ENCODE results near the gene RAPGEF1. TPM values are rescaled to one million over a fixed set of nuclear protein-coding genes. Genes with fewer than 3 reads are reported as not detected.

The RAPGEF1 gene
- total and polyA plus RNA-seq, 7 experiments from 2014 or later: 1.2 to 181 (median 84.8) TPM

- POLR2A ChIA-PET: no interaction called here
- H3K27ac Mint-ChIP-seq: peak overlapping the region in 3 of 9 donors; percentile 14 to 47 (median 30)
- H3K36me3 Mint-ChIP-seq: peaks cover 0 to 8% (median 2%) of the 10 kb centered on the region in 5 donors
- no peaks in the 10 kb centered on the region for H3K9me3 Mint-ChIP-seq
- H3K27me3 Mint-ChIP-seq: no peaks in the 10 kb centered on the region
- CTCF ChIA-PET: no interaction called here
- Histone ChIP-seq H3K36me3 (ENCODE audit: control insufficient read depth in 2 of 3, insufficient read depth in 3 of 3, low read length in 3 of 3) (no peaks in the 10 kb centered on the region), H3K4me1 (ENCODE audit: control insufficient read depth in 2 of 2, insufficient read depth in 2 of 2, low read length in 2 of 2) (peaks cover 19 to 47% of the 10 kb centered on the region in 2 donors), H3K9me3 (ENCODE audit: control insufficient read depth in 2 of 3, low read length in 3 of 3) (no peaks in the 10 kb centered on the region), H3K27me3 (ENCODE audit: control insufficient read depth in 2 of 2, insufficient read depth in 2 of 2, low read length in 2 of 2) (no peaks in the 10 kb centered on the region), H3K27ac (ENCODE audit: low read depth, low read length) (no peak overlapping the region), H3K4me3 (ENCODE audit: low read length) (no peak overlapping the region)
- H3K4me1 Mint-ChIP-seq: peaks cover 60 to 87% (median 80%) of the 10 kb centered on the region in 7 donors
- no peak overlapping the region for H3K4me3 Mint-ChIP-seq
- ATAC-seq (no peak), DNase-seq (no peak)
- intact Hi-C loops (cut with micrococcal nuclease): loop anchor here in 1 of 2 donors (5.0 kb wide), 1 partner anchor 39 kb away; no protein-coding TSS in a partner anchor
These were observed 33.3 kb downstream of the RAPGEF1 start for GRCh38 chr9:131706608-131706970.

GRCh38 chr9:131704988-131705387 lies 34.9 kb downstream of the RAPGEF1 start:
- H3K4me1 ChIP-seq (ENCODE audit: control insufficient read depth in 2 of 2, insufficient read depth in 2 of 2, low read length in 2 of 2): peaks cover 13 to 43% of the 10 kb centered on the region in 2 donors
- no peaks in the 10 kb centered on the region for H3K27me3 ChIP-seq (ENCODE audit: control insufficient read depth in 2 of 2, insufficient read depth in 2 of 2, low read length in 2 of 2)
- H3K9me3 ChIP-seq (ENCODE audit: control insufficient read depth in 2 of 3, low read length in 3 of 3): no peaks in the 10 kb centered on the region
- ATAC-seq (no peak), DNase-seq (no peak)
- Mint-ChIP-seq H3K27ac (peak overlapping the region in 1 of 9 donors; percentile 65), H3K36me3 (peaks cover 0 to 10% (median 2%) of the 10 kb centered on the region in 5 donors), H3K4me3 (no peak overlapping the region), H3K27me3 (no peaks in the 10 kb centered on the region), H3K9me3 (no peaks in the 10 kb centered on the region), H3K4me1 (peaks cover 59 to 88% (median 78%) of the 10 kb centered on the region in 7 donors)
- ChIA-PET POLR2A (interaction anchor here (1.0 kb wide), 1 partner anchor 27 kb away, joined by 3 read pairs; no protein-coding TSS in a partner anchor), CTCF (no interaction called here)
- no peak overlapping the region for H3K27ac ChIP-seq (ENCODE audit: low read depth, low read length)
- H3K36me3 ChIP-seq (ENCODE audit: control insufficient read depth in 2 of 3, insufficient read depth in 3 of 3, low read length in 3 of 3): no peaks in the 10 kb centered on the region
- intact Hi-C loops (cut with micrococcal nuclease): loop anchor here (5.0 kb wide), 1 partner anchor 38 kb away; no protein-coding TSS in a partner anchor
- H3K4me3 ChIP-seq (ENCODE audit: low read length): no peak overlapping the region

GRCh38 chr9:131704141-131704983 lies 35.5 kb downstream of the RAPGEF1 start:
- no peak overlapping the region for H3K4me3 Mint-ChIP-seq
- no peak for ATAC-seq
- H3K9me3 Mint-ChIP-seq: no peaks in the 10 kb centered on the region
- H3K4me1 Mint-ChIP-seq: peaks cover 58 to 88% (median 78%) of the 10 kb centered on the region in 7 donors
- Histone ChIP-seq H3K27ac (ENCODE audit: low read depth, low read length) (no peak overlapping the region), H3K9me3 (ENCODE audit: control insufficient read depth in 2 of 3, low read length in 3 of 3) (no peaks in the 10 kb centered on the region), H3K36me3 (ENCODE audit: control insufficient read depth in 2 of 3, insufficient read depth in 3 of 3, low read length in 3 of 3) (no peaks in the 10 kb centered on the region), H3K4me1 (ENCODE audit: control insufficient read depth in 2 of 2, insufficient read depth in 2 of 2, low read length in 2 of 2) (peaks cover 6 to 39% of the 10 kb centered on the region in 2 donors), H3K4me3 (ENCODE audit: low read length) (no peak overlapping the region), H3K27me3 (ENCODE audit: control insufficient read depth in 2 of 2, insufficient read depth in 2 of 2, low read length in 2 of 2) (no peaks in the 10 kb centered on the region)
- peaks cover 0 to 11% (median 8%) of the 10 kb centered on the region in 5 donors for H3K36me3 Mint-ChIP-seq
- no peaks in the 10 kb centered on the region for H3K27me3 Mint-ChIP-seq
- CTCF ChIA-PET: no interaction called here
- POLR2A ChIA-PET: interaction anchor here (1.0 kb wide), 1 partner anchor 28 kb away, joined by 3 read pairs; no protein-coding TSS in a partner anchor
- intact Hi-C loops (cut with micrococcal nuclease): loop anchor here in 1 of 2 donors (5.0 kb wide), 1 partner anchor 37 kb away; no protein-coding TSS in a partner anchor
- no peak for DNase-seq
- H3K27ac Mint-ChIP-seq: peak overlapping the region in 4 of 9 donors; percentile 9 to 65 (median 44)

DNA sequence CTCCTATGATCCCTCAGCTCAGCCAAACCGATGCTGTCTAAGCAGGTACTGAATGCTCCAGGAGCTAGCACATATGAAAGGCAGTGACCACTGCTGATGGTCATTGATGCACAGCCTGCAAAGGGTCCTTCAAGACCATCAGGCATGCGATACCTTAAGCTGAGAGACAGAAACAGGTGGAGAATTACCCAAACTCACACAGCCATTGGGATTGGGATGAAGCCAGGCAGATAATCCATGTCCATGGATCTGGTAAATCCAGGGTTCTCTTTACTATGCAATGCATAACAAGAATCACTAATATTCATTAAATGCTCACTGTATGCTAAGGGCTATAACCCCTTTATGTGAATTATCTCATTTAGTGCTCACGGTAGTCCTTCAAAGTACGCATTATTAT lies 36.2 kb downstream of the RAPGEF1 start:
- H3K36me3 Mint-ChIP-seq: peaks cover 0 to 11% (median 8%) of the 10 kb centered on the region in 5 donors
- POLR2A ChIA-PET: no interaction called here
- CTCF ChIA-PET: interaction anchor here (0.6 kb wide), 1 partner anchor 175 kb away, joined by 4 read pairs; no protein-coding TSS in a partner anchor
- DNase-seq (no peak), ATAC-seq (no peak)
- no peaks in the 10 kb centered on the region for H3K27me3 Mint-ChIP-seq
- intact Hi-C loops (cut with micrococcal nuclease): loop anchor here in 1 of 2 donors (5.0 kb wide), 1 partner anchor 36 kb away; no protein-coding TSS in a partner anchor
- Histone ChIP-seq H3K27ac (ENCODE audit: low read depth, low read length) (no peak overlapping the region), H3K9me3 (ENCODE audit: control insufficient read depth in 2 of 3, low read length in 3 of 3) (no peaks in the 10 kb centered on the region), H3K4me1 (ENCODE audit: control insufficient read depth in 2 of 2, insufficient read depth in 2 of 2, low read length in 2 of 2) (peaks cover 4 to 38% of the 10 kb centered on the region in 2 donors), H3K36me3 (ENCODE audit: control insufficient read depth in 2 of 3, insufficient read depth in 3 of 3, low read length in 3 of 3) (no peaks in the 10 kb centered on the region), H3K27me3 (ENCODE audit: control insufficient read depth in 2 of 2, insufficient read depth in 2 of 2, low read length in 2 of 2) (no peaks in the 10 kb centered on the region), H3K4me3 (ENCODE audit: low read length) (no peak overlapping the region)
- H3K27ac Mint-ChIP-seq: no peak overlapping the region
- H3K4me1 Mint-ChIP-seq: peaks cover 59 to 91% (median 80%) of the 10 kb centered on the region in 7 donors
- no peaks in the 10 kb centered on the region for H3K9me3 Mint-ChIP-seq
- H3K4me3 Mint-ChIP-seq: no peak overlapping the region

DNA sequence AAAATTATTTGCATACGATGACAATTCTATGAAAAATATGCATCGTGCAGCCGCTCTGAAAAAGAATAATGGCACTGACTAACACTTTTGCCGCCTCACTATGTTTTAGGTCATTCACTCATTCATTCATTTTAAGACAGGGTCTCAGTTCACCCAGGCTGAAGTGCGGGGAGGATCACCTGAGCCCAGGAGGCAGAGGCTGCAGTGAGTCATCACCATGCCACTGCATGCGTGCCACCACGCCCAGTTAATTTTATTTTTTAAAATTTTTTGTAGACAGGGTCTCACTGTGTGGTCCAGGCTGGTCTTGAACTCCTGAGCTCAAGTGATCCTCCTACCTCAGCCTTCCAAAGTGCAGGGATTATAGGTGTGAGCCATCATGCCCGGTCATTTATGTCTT lies 37.0 kb downstream of the RAPGEF1 start:
- H3K27ac ChIP-seq (ENCODE audit: low read depth, low read length): no peak overlapping the region
- H3K4me1 ChIP-seq (ENCODE audit: control insufficient read depth in 2 of 2, insufficient read depth in 2 of 2, low read length in 2 of 2): peaks cover 4 to 40% of the 10 kb centered on the region in 2 donors
- CTCF ChIA-PET: interaction anchor here (0.6 kb wide), 1 partner anchor 174 kb away, joined by 4 read pairs; no protein-coding TSS in a partner anchor
- Mint-ChIP-seq H3K27me3 (no peaks in the 10 kb centered on the region), H3K4me3 (no peak overlapping the region), H3K9me3 (no peaks in the 10 kb centered on the region), H3K27ac (no peak overlapping the region), H3K36me3 (peaks cover 0 to 11% (median 8%) of the 10 kb centered on the region in 5 donors), H3K4me1 (peaks cover 62 to 93% (median 83%) of the 10 kb centered on the region in 7 donors)
- H3K36me3 ChIP-seq (ENCODE audit: control insufficient read depth in 2 of 3, insufficient read depth in 3 of 3, low read length in 3 of 3): no peaks in the 10 kb centered on the region
- no peak overlapping the region for H3K4me3 ChIP-seq (ENCODE audit: low read length)
- no peaks in the 10 kb centered on the region for H3K27me3 ChIP-seq (ENCODE audit: control insufficient read depth in 2 of 2, insufficient read depth in 2 of 2, low read length in 2 of 2)
- no peaks in the 10 kb centered on the region for H3K9me3 ChIP-seq (ENCODE audit: control insufficient read depth in 2 of 3, low read length in 3 of 3)
- POLR2A ChIA-PET: no interaction called here
- intact Hi-C loops (cut with micrococcal nuclease): loop anchor here in 1 of 2 donors (5.0 kb wide), 1 partner anchor 36 kb away; no protein-coding TSS in a partner anchor
- ATAC-seq (no peak), DNase-seq (no peak)

DNA sequence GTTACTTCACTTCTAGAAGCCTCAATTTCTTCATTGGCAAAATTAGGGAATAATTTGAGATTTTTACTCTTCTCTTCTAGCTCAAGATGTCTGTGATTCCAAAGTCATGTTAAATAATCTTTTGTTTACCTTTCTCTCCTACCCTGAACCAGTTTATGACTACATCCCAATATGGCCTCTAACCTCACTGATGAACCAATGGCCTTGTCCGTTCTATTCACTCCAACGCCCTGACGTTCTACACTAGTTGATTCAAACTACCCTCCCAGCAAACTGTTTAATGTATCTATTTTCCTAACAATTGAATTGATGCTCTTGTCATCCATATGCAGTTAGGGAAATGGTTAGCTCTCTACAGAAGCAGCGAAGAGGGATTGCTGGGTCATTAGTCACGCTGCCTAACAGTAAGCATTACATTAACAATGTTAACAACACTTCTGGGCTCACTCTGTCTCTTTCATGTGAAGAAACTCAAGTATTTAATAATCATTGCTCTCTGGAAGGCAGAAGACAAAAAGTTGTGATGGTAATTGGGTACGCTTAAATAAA lies 38.0 kb downstream of the RAPGEF1 start:
- H3K27me3 ChIP-seq (ENCODE audit: control insufficient read depth in 2 of 2, insufficient read depth in 2 of 2, low read length in 2 of 2): no peaks in the 10 kb centered on the region
- Mint-ChIP-seq H3K27ac (no peak overlapping the region), H3K4me1 (peaks cover 62 to 95% (median 77%) of the 10 kb centered on the region in 7 donors), H3K36me3 (peaks cover 0 to 10% (median 8%) of the 10 kb centered on the region in 5 donors), H3K9me3 (no peaks in the 10 kb centered on the region), H3K4me3 (no peak overlapping the region), H3K27me3 (no peaks in the 10 kb centered on the region)
- POLR2A ChIA-PET: no interaction called here
- H3K27ac ChIP-seq (ENCODE audit: low read depth, low read length): no peak overlapping the region
- intact Hi-C loops (cut with micrococcal nuclease): loop anchor here in 1 of 2 donors (5.0 kb wide), 1 partner anchor 35 kb away; no protein-coding TSS in a partner anchor
- DNase-seq (no peak), ATAC-seq (no peak)
- H3K9me3 ChIP-seq (ENCODE audit: control insufficient read depth in 2 of 3, low read length in 3 of 3): no peaks in the 10 kb centered on the region
- peaks cover 0 to 31% of the 10 kb centered on the region in 2 donors for H3K4me1 ChIP-seq (ENCODE audit: control insufficient read depth in 2 of 2, insufficient read depth in 2 of 2, low read length in 2 of 2)
- CTCF ChIA-PET: no interaction called here
- H3K4me3 ChIP-seq (ENCODE audit: low read length): no peak overlapping the region
- no peaks in the 10 kb centered on the region for H3K36me3 ChIP-seq (ENCODE audit: control insufficient read depth in 2 of 3, insufficient read depth in 3 of 3, low read length in 3 of 3)

All from naive thymus-derived CD4-positive, alpha-beta T cell (primary cell).